ENCODE measurements around the gene HAPLN1. TPM values are rescaled to one million over a fixed set of nuclear protein-coding genes. Genes with fewer than 3 reads are reported as not detected.

Gene HAPLN1
- total and polyA plus RNA-seq, 7 donors: not detected

GRCh38 chr5:83595217-83595616 is 125.4 kb downstream of the HAPLN1 start:
- H3K4me1 ChIP-seq: no peaks in the 10 kb centered on the region
- DNase-seq (no peak), ATAC-seq (no peak)
- H3K27me3 ChIP-seq (ENCODE audit: insufficient read depth in 3 of 3, low read length in 2 of 3): no peaks in the 10 kb centered on the region
- 97 to 100% (median 99%) methylated on average over 3 of the region's 3 CpGs for WGBS, 3 donors
- no peak for TF ChIP-seq CTCF (IDR thresholded peaks at IDR 0.05)
- H3K36me3 ChIP-seq (ENCODE audit: insufficient read depth in 1 of 2, low read depth in 1 of 2): no peaks in the 10 kb centered on the region
- H3K4me3 ChIP-seq: no peak overlapping the region
- H3K9me3 ChIP-seq: no peaks in the 10 kb centered on the region
- no peak overlapping the region for H3K27ac ChIP-seq
- intact Hi-C loops (cut with DNase I): no loop called here

- Histone ChIP-seq H3K4me3 (no peak overlapping the region), H3K9me3 (no peaks in the 10 kb centered on the region), H3K36me3 (ENCODE audit: insufficient read depth in 1 of 2, low read depth in 1 of 2) (no peaks in the 10 kb centered on the region), H3K4me1 (no peaks in the 10 kb centered on the region), H3K27ac (no peak overlapping the region), H3K27me3 (ENCODE audit: insufficient read depth in 3 of 3, low read length in 2 of 3) (no peaks in the 10 kb centered on the region)
- 24 to 39% (median 28%) methylated on average over 4 of the region's 4 CpGs for WGBS, 3 donors
- ATAC-seq: no peak
- intact Hi-C loops (cut with DNase I): no loop called here
- no peak for DNase-seq
- no peak for TF ChIP-seq CTCF (IDR thresholded peaks at IDR 0.05)
These were observed 129.7 kb downstream of the HAPLN1 start for GRCh38 chr5:83590966-83591365.

GRCh38 chr5:83589786-83590185 is 130.9 kb downstream of the HAPLN1 start:
- Histone ChIP-seq H3K4me1 (no peaks in the 10 kb centered on the region), H3K27ac (no peak overlapping the region), H3K36me3 (ENCODE audit: insufficient read depth in 1 of 2, low read depth in 1 of 2) (no peaks in the 10 kb centered on the region), H3K27me3 (ENCODE audit: insufficient read depth in 3 of 3, low read length in 2 of 3) (no peaks in the 10 kb centered on the region), H3K4me3 (no peak overlapping the region), H3K9me3 (no peaks in the 10 kb centered on the region)
- TF ChIP-seq CTCF (IDR thresholded peaks at IDR 0.05): no peak
- ATAC-seq (no peak), DNase-seq (no peak)
- intact Hi-C loops (cut with DNase I): no loop called here
- 62 to 81% (median 79%) methylated on average over 1 of the region's 1 CpG for WGBS, 3 donors

Other genes with a start within 250 kb of the HAPLN1 start
- 10 to 100 TPM in 3 of 4 donors, 1 to 10 TPM in 1; 8.8 to 26.1 (median 15.5) TPM for gene VCAN, start 249.1 kb downstream of the HAPLN1 start, total RNA-seq
- gene VCAN, start 249.1 kb downstream of the HAPLN1 start, polyA plus RNA-seq: 1 to 10 TPM; 2.7 to 2.9 (median 2.8) TPM